IMR-90 (cell line): ENCODE data around the gene LIPM.

Source experiments
- CEBPB ChIP-seq: IDR thresholded peaks from 2 replicates; pipeline ENCODE4 v1.6.1; 2012; ENCODE audit warnings: low read depth, low read length, improper control_type of control experiment
- FOS ChIP-seq: fragments of 150-350 bp; IDR thresholded peaks from 2 replicates; pipeline ENCODE4 v1.6.1; 2016; ENCODE audit warnings: low read depth, low read length
- MAZ ChIP-seq: IDR thresholded peaks from 2 replicates; pipeline ENCODE4 v1.6.1; 2012; ENCODE audit warnings: low read depth, mild to moderate bottlenecking, low read length, improper control_type of control experiment, moderate library complexity, borderline replicate concordance
- MXI1 ChIP-seq: IDR thresholded peaks from 2 replicates; pipeline ENCODE4 v1.6.1; 2012; ENCODE audit warnings: low read depth, mild to moderate bottlenecking, low read length, moderate library complexity, borderline replicate concordance
- POLR2A ChIP-seq: IDR thresholded peaks from 2 replicates; pipeline ENCODE4 v1.6.1; 2012; ENCODE audit warnings: mild to moderate bottlenecking, low read depth, low read length
- RAD21 ChIP-seq: IDR thresholded peaks from 2 replicates; pipeline ENCODE4 v1.6.1; 2012; ENCODE audit warnings: low read length, improper control_type of control experiment
- RCOR1 ChIP-seq: IDR thresholded peaks from 2 replicates; pipeline ENCODE4 v1.6.1; 2012; ENCODE audit warnings: mild to moderate bottlenecking, low read length, improper control_type of control experiment; ENCODE audit not compliant: insufficient replicate concordance
- RFX5 ChIP-seq: IDR thresholded peaks from 2 replicates; pipeline ENCODE4 v1.8.0; 2012; ENCODE audit warnings: low read depth, mild to moderate bottlenecking, low read length, moderate library complexity
- SMC3 ChIP-seq: fragments of 150-350 bp; IDR thresholded peaks from 2 replicates; pipeline ENCODE4 v1.6.1; 2016; ENCODE audit warnings: low read depth, mild to moderate bottlenecking, antibody characterized with exemption, low read length, moderate library complexity
- TF ChIP-seq, protein P1 (sequence below): conservative IDR thresholded peaks from 2 replicates; pipeline ENCODE4 v1.5.1; 2012; ENCODE audit warnings: mild to moderate bottlenecking, low read depth, low read length, improper control_type of control experiment
- TF ChIP-seq, protein P2 (sequence below): fragments of 150-350 bp; IDR thresholded peaks from 2 replicates; pipeline ENCODE4 v1.6.1; 2017; ENCODE audit warnings: mild to moderate bottlenecking, antibody characterized with exemption, low read length, low read depth

DNA sequence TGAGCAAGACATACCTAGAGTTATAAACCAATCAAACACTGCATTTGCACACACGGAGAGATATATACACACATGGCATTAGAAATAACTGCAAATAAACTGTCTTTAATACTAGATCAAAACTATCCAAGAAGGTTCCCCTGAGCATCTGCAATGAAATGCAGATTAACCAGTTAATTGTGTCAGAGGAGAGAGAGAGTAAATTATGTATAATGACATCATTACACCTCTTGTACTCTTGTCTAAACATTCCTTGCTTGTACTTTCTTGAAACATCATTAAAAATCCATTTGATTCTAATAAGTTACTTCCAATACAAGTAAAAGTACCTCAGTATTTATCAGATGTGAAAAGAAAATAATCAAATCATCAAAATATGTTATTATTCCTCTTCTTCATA is 48.2 kb downstream of the LIPM start:
- TF ChIP-seq SMC3 (no peak), POLR2A (no peak), CEBPB (no peak), MXI1 (no peak), RAD21 (no peak), FOS (no peak), RCOR1 (no peak), MAZ (no peak), RFX5 (no peak)
- TF ChIP-seq, protein P1, sequence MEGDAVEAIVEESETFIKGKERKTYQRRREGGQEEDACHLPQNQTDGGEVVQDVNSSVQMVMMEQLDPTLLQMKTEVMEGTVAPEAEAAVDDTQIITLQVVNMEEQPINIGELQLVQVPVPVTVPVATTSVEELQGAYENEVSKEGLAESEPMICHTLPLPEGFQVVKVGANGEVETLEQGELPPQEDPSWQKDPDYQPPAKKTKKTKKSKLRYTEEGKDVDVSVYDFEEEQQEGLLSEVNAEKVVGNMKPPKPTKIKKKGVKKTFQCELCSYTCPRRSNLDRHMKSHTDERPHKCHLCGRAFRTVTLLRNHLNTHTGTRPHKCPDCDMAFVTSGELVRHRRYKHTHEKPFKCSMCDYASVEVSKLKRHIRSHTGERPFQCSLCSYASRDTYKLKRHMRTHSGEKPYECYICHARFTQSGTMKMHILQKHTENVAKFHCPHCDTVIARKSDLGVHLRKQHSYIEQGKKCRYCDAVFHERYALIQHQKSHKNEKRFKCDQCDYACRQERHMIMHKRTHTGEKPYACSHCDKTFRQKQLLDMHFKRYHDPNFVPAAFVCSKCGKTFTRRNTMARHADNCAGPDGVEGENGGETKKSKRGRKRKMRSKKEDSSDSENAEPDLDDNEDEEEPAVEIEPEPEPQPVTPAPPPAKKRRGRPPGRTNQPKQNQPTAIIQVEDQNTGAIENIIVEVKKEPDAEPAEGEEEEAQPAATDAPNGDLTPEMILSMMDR = no peak
- TF ChIP-seq, protein P2, sequence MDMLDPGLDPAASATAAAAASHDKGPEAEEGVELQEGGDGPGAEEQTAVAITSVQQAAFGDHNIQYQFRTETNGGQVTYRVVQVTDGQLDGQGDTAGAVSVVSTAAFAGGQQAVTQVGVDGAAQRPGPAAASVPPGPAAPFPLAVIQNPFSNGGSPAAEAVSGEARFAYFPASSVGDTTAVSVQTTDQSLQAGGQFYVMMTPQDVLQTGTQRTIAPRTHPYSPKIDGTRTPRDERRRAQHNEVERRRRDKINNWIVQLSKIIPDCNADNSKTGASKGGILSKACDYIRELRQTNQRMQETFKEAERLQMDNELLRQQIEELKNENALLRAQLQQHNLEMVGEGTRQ = no peak
